ENCODE results near the gene KDELR3.

KDELR3 gene

GRCh38 chr22:38523029-38523428 lies 55.1 kb downstream of the KDELR3 start:
- no peak for DNase-seq

- DNase-seq, result no peak
Observed at GRCh38 chr22:38523479-38523878, 55.6 kb downstream of the KDELR3 start.

GRCh38 chr22:38524429-38524828 lies 56.5 kb downstream of the KDELR3 start:
- no peak for DNase-seq

- no peak for DNase-seq
Observed at GRCh38 chr22:38531251-38531938, 63.5 kb downstream of the KDELR3 start.
